K562 (cell line): ENCODE measurements around the gene SMC4. TPM values are rescaled to one million over a fixed set of nuclear protein-coding genes. Genes with fewer than 3 reads are reported as not detected.

ENCODE experiments used
- ATF1 ChIP-seq, 2 experiments: fragments of 450-650 bp in 1 of 2; IDR thresholded peaks; 2 replicates each; pipeline ENCODE4 v1.6.1; 2016; ENCODE audit warnings: missing compliant biosample characterization in 1 of 2, missing genetic modification characterization in 1 of 2
- CBX3 ChIP-seq, 2 experiments: IDR thresholded peaks; 1 replicate in 1 of 2; 2 replicates in 1 of 2; pipeline ENCODE4 v1.6.1; 2012; ENCODE audit warnings: inconsistent platforms in 2 of 2, low read length in 2 of 2, borderline replicate concordance in 1 of 2, control low read depth in 1 of 2
- ERF ChIP-seq: fragments of 450-650 bp; formaldehyde crosslinking; IDR thresholded peaks from 2 replicates; pipeline ENCODE4 v1.4.0; 2020; ENCODE audit warnings: mild to moderate bottlenecking, mixed read lengths
- FOXM1 ChIP-seq, 2 experiments: fragments of 450-650 bp in 1 of 2; sonication (generic) in 1 of 2; formaldehyde crosslinking in 1 of 2; IDR thresholded peaks; 2 replicates each; pipeline versions ENCODE4 v1.6.1 to v1.9.0; 2017 to 2022; ENCODE audit warnings: low read depth in 2 of 2, mild to moderate bottlenecking in 2 of 2, missing genetic modification reagents in 1 of 2, moderate library complexity in 1 of 2
- FOXO4 ChIP-seq: fragments of 450-650 bp; formaldehyde crosslinking; IDR thresholded peaks from 2 replicates; pipeline ENCODE4 v1.4.0; 2020; ENCODE audit warnings: mild to moderate bottlenecking, moderate library complexity
- HLTF ChIP-seq: fragments of 450-650 bp; IDR thresholded peaks from 2 replicates; pipeline ENCODE4 v1.6.1; 2016
- IRF2 ChIP-seq: sonication (generic); formaldehyde crosslinking; IDR thresholded peaks from 2 replicates; pipeline ENCODE4 v1.8.1; 2022; ENCODE audit warnings: mild to moderate bottlenecking, missing genetic modification reagents
- MBD2 ChIP-seq: sonication (generic); IDR thresholded peaks from 2 replicates; pipeline ENCODE4 v1.6.1; 2016; ENCODE audit warnings: low read depth, borderline replicate concordance
- NCOA1 ChIP-seq: fragments of 450-650 bp; IDR thresholded peaks from 2 replicates; pipeline ENCODE4 v1.6.1; 2016; ENCODE audit warnings: low read depth
- PCBP2 ChIP-seq: fragments of 200-400 bp; formaldehyde crosslinking; IDR thresholded peaks from 2 replicates; pipeline ENCODE4 v1.6.1; 2018; ENCODE audit warnings: low read length, low read depth, mild to moderate bottlenecking, moderate library complexity; ENCODE audit not compliant: poor library complexity, severe bottlenecking
- PHB ChIP-seq: fragments of 250-450 bp; sonication (Bioruptor Pico); IDR thresholded peaks from 2 replicates; pipeline ENCODE4 v1.5.0; 2021
- PHB2 ChIP-seq: fragments of 450-650 bp; IDR thresholded peaks from 2 replicates; pipeline ENCODE4 v1.6.1; 2017; ENCODE audit warnings: low read depth
- PTTG1 ChIP-seq: fragments of 450-650 bp; IDR thresholded peaks from 2 replicates; pipeline ENCODE4 v1.6.1; 2016; ENCODE audit warnings: low read depth, mild to moderate bottlenecking, missing genetic modification characterization, missing compliant biosample characterization
- RB1 ChIP-seq: fragments of 450-650 bp; IDR thresholded peaks from 2 replicates; pipeline ENCODE4 v1.6.1; 2017; ENCODE audit warnings: low read depth, mild to moderate bottlenecking
- RNF2 ChIP-seq: sonication (generic); IDR thresholded peaks from 2 replicates; pipeline ENCODE4 v1.6.1; 2016
- SMARCA5 ChIP-seq: fragments of 450-650 bp; IDR thresholded peaks from 2 replicates; pipeline ENCODE4 v1.6.1; 2016
- SNAPC5 ChIP-seq: fragments of 250-450 bp; sonication (Bioruptor Pico); IDR thresholded peaks from 2 replicates; pipeline ENCODE4 v1.8.0; 2021; ENCODE audit warnings: moderate library complexity, mild to moderate bottlenecking, inconsistent platforms
- SREBF1 ChIP-seq: fragments of 150-350 bp; IDR thresholded peaks from 2 replicates; pipeline ENCODE4 v1.6.1; 2014; ENCODE audit warnings: antibody characterized with exemption, low read depth, low read length, borderline replicate concordance
- SRF ChIP-seq, 2 experiments: fragments of 250-450, 450-650 bp in 1 of 2; sonication (Bioruptor Pico) in 1 of 2; sonication (generic) in 1 of 2; formaldehyde crosslinking; IDR thresholded peaks; 2 replicates each; pipeline versions ENCODE4 v1.5.0 to v1.5.1; 2020 to 2022; ENCODE audit warnings: mild to moderate bottlenecking in 1 of 2, missing genetic modification reagents in 1 of 2
- STAT5A ChIP-seq: IDR thresholded peaks from 2 replicates; pipeline ENCODE4 v1.6.1; 2012; ENCODE audit warnings: low read length, inconsistent platforms, borderline replicate concordance
- ZNF212 ChIP-seq: fragments of 450-650 bp; formaldehyde crosslinking; IDR thresholded peaks from 2 replicates; pipeline ENCODE4 v1.4.0; 2020; ENCODE audit warnings: mild to moderate bottlenecking
- ZNF217 ChIP-seq: sonication (generic); formaldehyde crosslinking; IDR thresholded peaks from 2 replicates; pipeline ENCODE4 v1.8.0; 2022; ENCODE audit warnings: mild to moderate bottlenecking, missing genetic modification reagents
- ZNF232 ChIP-seq: sonication (generic); formaldehyde crosslinking; IDR thresholded peaks from 2 replicates; pipeline ENCODE4 v1.8.0; 2022; ENCODE audit warnings: mild to moderate bottlenecking, missing genetic modification reagents
- ZNF445 ChIP-seq: fragments of 250-450 bp; sonication (Bioruptor Pico); IDR thresholded peaks from 2 replicates; pipeline ENCODE4 v1.4.0; 2020; ENCODE audit warnings: low read depth, mild to moderate bottlenecking, moderate library complexity
- ZNF511 ChIP-seq: sonication (generic); formaldehyde crosslinking; IDR thresholded peaks from 2 replicates; pipeline ENCODE4 v1.8.0; 2022; ENCODE audit warnings: mild to moderate bottlenecking, missing genetic modification reagents
- ZNF707 ChIP-seq: fragments of 250-450 bp; sonication (Bioruptor Pico); conservative IDR thresholded peaks from 2 replicates; pipeline ENCODE4 v1.8.0; 2022; ENCODE audit warnings: inconsistent platforms, mild to moderate bottlenecking, moderate library complexity
- ZNF764 ChIP-seq: fragments of 250-450 bp; sonication (Bioruptor Pico); IDR thresholded peaks from 2 replicates; pipeline ENCODE4 v1.4.0; 2020; ENCODE audit warnings: low read depth, mild to moderate bottlenecking, moderate library complexity
- ZNF780A ChIP-seq: fragments of 250-450 bp; sonication (Bioruptor Pico); IDR thresholded peaks from 2 replicates; pipeline ENCODE4 v1.5.0; 2021; ENCODE audit warnings: mild to moderate bottlenecking
- ZSCAN29 ChIP-seq: fragments of 450-650 bp; IDR thresholded peaks from 2 replicates; pipeline ENCODE4 v1.6.1; 2017
- polyA plus RNA-seq, 8 experiments: library from polyadenylated mRNA; depleted of rRNA in 4 of 8; stranded (reverse) in 5 of 8; unstranded in 3 of 8; fragments of >200 nt; fragmentation: Nextera tagmentation in 2 of 8; fragmentation: Illumina TruSeq in 1 of 8; extraction: Ambion mirVana in 2 of 8; extraction: Trizol in 1 of 8; gene quantifications; 2 replicates each; pipeline versions ENCODE4 v1.2.1 to v1.2.3, GENCODE V29; 2011 to 2014; ENCODE audit warnings: inconsistent platforms in 1 of 8, missing spikeins in 1 of 8
- total RNA-seq, 7 experiments: library from RNA; depleted of rRNA in 6 of 7; stranded (reverse); fragments of >200 nt in 6 of 7; fragmentation: Illumina TruSeq in 2 of 7; extraction: Trizol in 2 of 7; gene quantifications; 2 replicates each; pipeline versions ENCODE4 v1.2.1 to v1.2.3, GENCODE V29; 2011 to 2021; ENCODE audit warnings: low replicate concordance in 1 of 7

The SMC4 gene
- total and polyA plus RNA-seq, 9 of the 15 experiments (the other 6 are each of a cell fraction or from before 2014, with no cell fraction given) = 87.9 to 347 (median 176) TPM

GRCh38 chr3:160399125-160400029 lies at the start of gene SMC4, which contains the start of gene IFT80 (continued):
- TF ChIP-seq RB1 (peak; percentile 47), SREBF1 (no peak), STAT5A (peak; percentile 36; the same call in 1 of the 2 replicates), MBD2 (peak; percentile 58; the same call in 1 of the 2 replicates), ZNF780A (CRISPR knock-in tag) (no peak), PHB (CRISPR knock-in tag) (no peak), ZNF445 (no peak), SMARCA5 (no peak), ATF1 (CRISPR knock-in tag; IDR thresholded peaks at IDR 0.05) (no peak; the same call in 1 of the 2 replicates), ATF1 (tag; IDR thresholded peaks at IDR 0.05) (peak; percentile 95), FOXM1 (IDR thresholded peaks at IDR 0.05; ENCODE audit: low read depth) (peak; percentile 100), FOXM1 (CRISPR knock-in tag; IDR thresholded peaks at IDR 0.05; ENCODE audit: low read depth) (peak; percentile 34; the same call in 1 of the 2 replicates), ZNF511 (no peak), ZNF212 (CRISPR knock-in tag) (no peak), SNAPC5 (CRISPR knock-in tag) (no peak), IRF2 (CRISPR knock-in tag) (no peak), ZNF707 (no peak), ERF (CRISPR knock-in tag) (no peak), CBX3 (IDR thresholded peaks at IDR 0.05; ENCODE audit: borderline replicate concordance in 1 of 2, low read length in 2 of 2) (peak in 1 of 2 experiments; percentile 83; a peak in 2 of 3 replicates), PHB2 (no peak), HLTF (0 out of 2 replicates have a peak, but pooled peaks have one; percentile 45), PCBP2 (no peak), FOXO4 (CRISPR knock-in tag) (no peak), ZSCAN29 (peak; percentile 53; the same call in 1 of the 2 replicates), PTTG1 (no peak), ZNF217 (CRISPR knock-in tag) (no peak), ZNF764 (CRISPR knock-in tag) (no peak), SRF (CRISPR knock-in tag; IDR thresholded peaks at IDR 0.05) (no peak), NCOA1 (peak; percentile 34; the same call in 1 of the 2 replicates), ZNF232 (CRISPR knock-in tag) (no peak), RNF2 (no peak)
